ENCODE data around the gene THAP12. TPM values are rescaled to one million over a fixed set of nuclear protein-coding genes. Genes with fewer than 3 reads are reported as not detected.
A peak's percentile ranks its signal among the peaks of the same experiment; 100 is the strongest.

Gene THAP12
- polyA plus RNA-seq, 2 of the 4 experiments (the other 2 are of a cell fraction): 34.6 to 82.4 TPM

DNA sequence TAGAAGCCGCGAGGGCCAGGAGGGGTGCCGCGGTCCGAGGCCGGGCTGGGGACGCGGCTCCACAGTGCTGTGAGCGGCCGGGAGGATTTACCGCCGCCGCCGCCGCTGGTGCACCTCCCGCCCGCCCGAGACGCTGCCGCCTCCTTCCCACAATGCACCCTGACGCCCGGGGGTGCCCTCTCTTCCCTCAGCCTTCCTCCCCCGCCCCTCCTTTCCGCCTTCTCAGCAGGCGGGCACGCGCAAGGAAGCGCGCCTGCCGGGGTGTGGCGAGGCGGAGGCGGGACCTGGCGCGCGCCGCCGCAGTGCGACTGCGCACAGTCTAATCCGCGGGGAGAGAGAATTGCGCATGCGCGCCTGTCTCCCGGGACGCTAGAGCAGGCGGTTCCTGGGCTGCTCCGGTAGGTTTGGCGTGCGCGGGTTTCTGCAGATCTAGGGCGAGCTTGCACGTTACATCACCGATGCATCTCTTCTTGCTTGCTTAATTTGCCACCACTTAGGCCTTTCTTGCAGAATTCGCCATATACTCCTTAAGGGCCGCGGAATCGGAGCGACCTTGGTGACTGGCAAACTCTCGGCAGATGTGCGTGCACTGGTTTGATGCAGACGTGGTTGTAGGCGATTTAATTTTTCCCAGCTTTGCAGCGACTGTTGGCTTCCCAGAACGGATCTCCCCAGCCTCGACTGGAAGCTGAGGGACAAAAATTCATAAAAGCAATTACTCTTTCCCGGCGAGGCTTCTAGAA, at the start of gene THAP12, which contains the start of gene GVQW3 (continued):
- TF ChIP-seq, protein P1, sequence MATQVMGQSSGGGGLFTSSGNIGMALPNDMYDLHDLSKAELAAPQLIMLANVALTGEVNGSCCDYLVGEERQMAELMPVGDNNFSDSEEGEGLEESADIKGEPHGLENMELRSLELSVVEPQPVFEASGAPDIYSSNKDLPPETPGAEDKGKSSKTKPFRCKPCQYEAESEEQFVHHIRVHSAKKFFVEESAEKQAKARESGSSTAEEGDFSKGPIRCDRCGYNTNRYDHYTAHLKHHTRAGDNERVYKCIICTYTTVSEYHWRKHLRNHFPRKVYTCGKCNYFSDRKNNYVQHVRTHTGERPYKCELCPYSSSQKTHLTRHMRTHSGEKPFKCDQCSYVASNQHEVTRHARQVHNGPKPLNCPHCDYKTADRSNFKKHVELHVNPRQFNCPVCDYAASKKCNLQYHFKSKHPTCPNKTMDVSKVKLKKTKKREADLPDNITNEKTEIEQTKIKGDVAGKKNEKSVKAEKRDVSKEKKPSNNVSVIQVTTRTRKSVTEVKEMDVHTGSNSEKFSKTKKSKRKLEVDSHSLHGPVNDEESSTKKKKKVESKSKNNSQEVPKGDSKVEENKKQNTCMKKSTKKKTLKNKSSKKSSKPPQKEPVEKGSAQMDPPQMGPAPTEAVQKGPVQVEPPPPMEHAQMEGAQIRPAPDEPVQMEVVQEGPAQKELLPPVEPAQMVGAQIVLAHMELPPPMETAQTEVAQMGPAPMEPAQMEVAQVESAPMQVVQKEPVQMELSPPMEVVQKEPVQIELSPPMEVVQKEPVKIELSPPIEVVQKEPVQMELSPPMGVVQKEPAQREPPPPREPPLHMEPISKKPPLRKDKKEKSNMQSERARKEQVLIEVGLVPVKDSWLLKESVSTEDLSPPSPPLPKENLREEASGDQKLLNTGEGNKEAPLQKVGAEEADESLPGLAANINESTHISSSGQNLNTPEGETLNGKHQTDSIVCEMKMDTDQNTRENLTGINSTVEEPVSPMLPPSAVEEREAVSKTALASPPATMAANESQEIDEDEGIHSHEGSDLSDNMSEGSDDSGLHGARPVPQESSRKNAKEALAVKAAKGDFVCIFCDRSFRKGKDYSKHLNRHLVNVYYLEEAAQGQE (IDR thresholded peaks at IDR 0.05): no peak
- TF ChIP-seq ZC3H11A (IDR thresholded peaks at IDR 0.05) (no peak), FOSB (CRISPR knock-in tag; IDR thresholded peaks at IDR 0.05) (no peak), BHLHE40 (IDR thresholded peaks at IDR 0.05; ENCODE audit: low read depth, low read length) (no peak), ZNF302 (CRISPR knock-in tag; IDR thresholded peaks at IDR 0.05) (no peak), JUN (IDR thresholded peaks at IDR 0.05) (peak in 1 of 2 experiments; percentile 85; a peak in 2 of 5 replicates), CHD4 (IDR thresholded peaks at IDR 0.05; ENCODE audit: borderline replicate concordance) (no peak), MAFK (IDR thresholded peaks at IDR 0.05; ENCODE audit: partially characterized antibody) (peak; percentile 83), KDM5A (IDR thresholded peaks at IDR 0.05) (no peak; the same call in 1 of the 2 replicates), NFE2L2 (conservative IDR thresholded peaks at IDR 0.05; ENCODE audit: low read length) (no peak), JUNB (IDR thresholded peaks at IDR 0.05) (no peak), NPAS2 (CRISPR knock-in tag; IDR thresholded peaks at IDR 0.05; ENCODE audit: borderline replicate concordance) (no peak), SREBF2 (IDR thresholded peaks at IDR 0.05) (no peak), HOXA7 (CRISPR knock-in tag; IDR thresholded peaks at IDR 0.05) (no peak), EHMT2 (IDR thresholded peaks at IDR 0.05; ENCODE audit: low read depth) (no peak), NR3C1 (IDR thresholded peaks at IDR 0.05) (no peak), MYC (IDR thresholded peaks at IDR 0.05; ENCODE audit: borderline replicate concordance, low read length) (peak; percentile 64), RARB (CRISPR knock-in tag; IDR thresholded peaks at IDR 0.05) (no peak), FOXS1 (CRISPR knock-in tag; IDR thresholded peaks at IDR 0.05) (no peak)
- TF ChIP-seq, protein P2, sequence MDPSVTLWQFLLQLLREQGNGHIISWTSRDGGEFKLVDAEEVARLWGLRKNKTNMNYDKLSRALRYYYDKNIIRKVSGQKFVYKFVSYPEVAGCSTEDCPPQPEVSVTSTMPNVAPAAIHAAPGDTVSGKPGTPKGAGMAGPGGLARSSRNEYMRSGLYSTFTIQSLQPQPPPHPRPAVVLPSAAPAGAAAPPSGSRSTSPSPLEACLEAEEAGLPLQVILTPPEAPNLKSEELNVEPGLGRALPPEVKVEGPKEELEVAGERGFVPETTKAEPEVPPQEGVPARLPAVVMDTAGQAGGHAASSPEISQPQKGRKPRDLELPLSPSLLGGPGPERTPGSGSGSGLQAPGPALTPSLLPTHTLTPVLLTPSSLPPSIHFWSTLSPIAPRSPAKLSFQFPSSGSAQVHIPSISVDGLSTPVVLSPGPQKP (IDR thresholded peaks at IDR 0.05; ENCODE audit: low read depth, low read length): no peak
- TF ChIP-seq, protein P3, sequence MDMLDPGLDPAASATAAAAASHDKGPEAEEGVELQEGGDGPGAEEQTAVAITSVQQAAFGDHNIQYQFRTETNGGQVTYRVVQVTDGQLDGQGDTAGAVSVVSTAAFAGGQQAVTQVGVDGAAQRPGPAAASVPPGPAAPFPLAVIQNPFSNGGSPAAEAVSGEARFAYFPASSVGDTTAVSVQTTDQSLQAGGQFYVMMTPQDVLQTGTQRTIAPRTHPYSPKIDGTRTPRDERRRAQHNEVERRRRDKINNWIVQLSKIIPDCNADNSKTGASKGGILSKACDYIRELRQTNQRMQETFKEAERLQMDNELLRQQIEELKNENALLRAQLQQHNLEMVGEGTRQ (IDR thresholded peaks at IDR 0.05): no peak
- TF ChIP-seq, protein P4, sequence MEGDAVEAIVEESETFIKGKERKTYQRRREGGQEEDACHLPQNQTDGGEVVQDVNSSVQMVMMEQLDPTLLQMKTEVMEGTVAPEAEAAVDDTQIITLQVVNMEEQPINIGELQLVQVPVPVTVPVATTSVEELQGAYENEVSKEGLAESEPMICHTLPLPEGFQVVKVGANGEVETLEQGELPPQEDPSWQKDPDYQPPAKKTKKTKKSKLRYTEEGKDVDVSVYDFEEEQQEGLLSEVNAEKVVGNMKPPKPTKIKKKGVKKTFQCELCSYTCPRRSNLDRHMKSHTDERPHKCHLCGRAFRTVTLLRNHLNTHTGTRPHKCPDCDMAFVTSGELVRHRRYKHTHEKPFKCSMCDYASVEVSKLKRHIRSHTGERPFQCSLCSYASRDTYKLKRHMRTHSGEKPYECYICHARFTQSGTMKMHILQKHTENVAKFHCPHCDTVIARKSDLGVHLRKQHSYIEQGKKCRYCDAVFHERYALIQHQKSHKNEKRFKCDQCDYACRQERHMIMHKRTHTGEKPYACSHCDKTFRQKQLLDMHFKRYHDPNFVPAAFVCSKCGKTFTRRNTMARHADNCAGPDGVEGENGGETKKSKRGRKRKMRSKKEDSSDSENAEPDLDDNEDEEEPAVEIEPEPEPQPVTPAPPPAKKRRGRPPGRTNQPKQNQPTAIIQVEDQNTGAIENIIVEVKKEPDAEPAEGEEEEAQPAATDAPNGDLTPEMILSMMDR (IDR thresholded peaks at IDR 0.05): peak; percentile 42; the same call in 2 of the 3 replicates
